GM03348 (cell line): ENCODE data around the gene ZNF488.

Experiments
- DNase-seq: peaks from one replicate; pipeline ENCODE4 v3.0.0; 2012; ENCODE audit warnings: low spot score

The ZNF488 gene

GRCh38 chr10:47381427-47382379 lies 2.4 kb downstream of the ZNF488 start:
- no peak for DNase-seq

GRCh38 chr10:47381103-47381395 lies 3.0 kb downstream of the ZNF488 start:
- DNase-seq, result no peak

GRCh38 chr10:47380341-47381102 lies 3.6 kb downstream of the ZNF488 start:
- no peak for DNase-seq

GRCh38 chr10:47379901-47380300 lies 4.2 kb downstream of the ZNF488 start:
- DNase-seq, result no peak

- no peak for DNase-seq
These were observed 4.7 kb downstream of the ZNF488 start for GRCh38 chr10:47379445-47379785.

- no peak for DNase-seq
These were observed 5.3 kb downstream of the ZNF488 start for GRCh38 chr10:47378606-47379444.

- DNase-seq, result no peak
These were observed 5.9 kb downstream of the ZNF488 start for GRCh38 chr10:47378183-47378510.

GRCh38 chr10:47376522-47377220 lies 7.4 kb downstream of the ZNF488 start:
- no peak for DNase-seq

GRCh38 chr10:47374611-47375536 lies 9.2 kb downstream of the ZNF488 start:
- peak; percentile 68 for DNase-seq

- DNase-seq, result no peak
These were observed 11.4 kb downstream of the ZNF488 start for GRCh38 chr10:47372726-47373125.

GRCh38 chr10:47371629-47372485 lies 12.2 kb downstream of the ZNF488 start:
- no peak for DNase-seq

- no peak for DNase-seq
These were observed 13.2 kb downstream of the ZNF488 start for GRCh38 chr10:47370878-47371277.

- no peak for DNase-seq
These were observed 13.9 kb downstream of the ZNF488 start for GRCh38 chr10:47370015-47370767.

- DNase-seq, result no peak
These were observed 14.7 kb downstream of the ZNF488 start for GRCh38 chr10:47369251-47369894.

GRCh38 chr10:47368431-47369180 lies 15.5 kb downstream of the ZNF488 start:
- no peak for DNase-seq

- DNase-seq, result no peak
These were observed 16.4 kb downstream of the ZNF488 start for GRCh38 chr10:47367646-47368045.

- no peak for DNase-seq
These were observed 17.2 kb downstream of the ZNF488 start for GRCh38 chr10:47366731-47367460.
